Fibroblast of villous mesenchyme (primary cell): ENCODE results near the gene MBD4. TPM values are rescaled to one million over a fixed set of nuclear protein-coding genes. Genes with fewer than 3 reads are reported as not detected.
A peak's percentile ranks its signal among the peaks of the same experiment; 100 is the strongest.
"Not testable (repeated sequence)": the region's sequence is repeated elsewhere in the genome, so short reads cannot be mapped to it uniquely, and the experiment has no call there.

Experiments
- DNase-seq: peaks from one replicate; pipeline ENCODE4 v3.0.0-alpha.2; 2010; ENCODE audit warnings: low read depth
- H3K4me3 ChIP-seq: 2 replicates; pipeline ENCODE4 v1.5.1; 2011; ENCODE audit warnings: low read depth, mild to moderate bottlenecking, low read length
- total RNA-seq: library from RNA; depleted of rRNA; stranded (reverse); fragments of >200 nt; gene quantifications from 2 replicates; pipeline ENCODE4 v1.2.3, GENCODE V29; 2012
- TF ChIP-seq, protein P1 (sequence below): IDR thresholded peaks from 2 replicates; pipeline ENCODE4 v1.5.1; 2012; ENCODE audit warnings: low read depth, mild to moderate bottlenecking, low read length; ENCODE audit not compliant: insufficient read depth

The MBD4 gene
- total RNA-seq, 1 donor: 32.0 TPM

DNA sequence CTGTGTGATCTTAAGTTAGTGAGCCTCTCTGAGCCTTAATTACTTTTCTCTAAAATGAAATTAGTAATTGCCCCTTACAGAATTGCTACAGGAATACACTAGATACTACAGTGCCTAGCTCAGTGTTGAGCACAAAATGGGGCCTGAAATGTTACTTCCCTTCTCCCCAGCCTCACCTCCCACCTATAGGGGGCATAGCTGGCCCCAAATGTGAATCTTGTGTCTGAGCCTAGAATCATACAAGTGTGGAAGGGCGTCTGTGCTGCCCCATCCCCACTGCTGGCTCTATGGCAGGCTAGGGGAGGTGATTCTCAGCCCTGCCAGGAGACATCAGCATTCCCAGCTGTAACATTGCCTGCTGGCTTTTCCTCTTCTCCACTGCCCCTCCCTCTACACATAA, 43.0 kb upstream of the MBD4 start:
- no peak for DNase-seq
- no peak overlapping the region for H3K4me3 ChIP-seq
- TF ChIP-seq, protein P1, sequence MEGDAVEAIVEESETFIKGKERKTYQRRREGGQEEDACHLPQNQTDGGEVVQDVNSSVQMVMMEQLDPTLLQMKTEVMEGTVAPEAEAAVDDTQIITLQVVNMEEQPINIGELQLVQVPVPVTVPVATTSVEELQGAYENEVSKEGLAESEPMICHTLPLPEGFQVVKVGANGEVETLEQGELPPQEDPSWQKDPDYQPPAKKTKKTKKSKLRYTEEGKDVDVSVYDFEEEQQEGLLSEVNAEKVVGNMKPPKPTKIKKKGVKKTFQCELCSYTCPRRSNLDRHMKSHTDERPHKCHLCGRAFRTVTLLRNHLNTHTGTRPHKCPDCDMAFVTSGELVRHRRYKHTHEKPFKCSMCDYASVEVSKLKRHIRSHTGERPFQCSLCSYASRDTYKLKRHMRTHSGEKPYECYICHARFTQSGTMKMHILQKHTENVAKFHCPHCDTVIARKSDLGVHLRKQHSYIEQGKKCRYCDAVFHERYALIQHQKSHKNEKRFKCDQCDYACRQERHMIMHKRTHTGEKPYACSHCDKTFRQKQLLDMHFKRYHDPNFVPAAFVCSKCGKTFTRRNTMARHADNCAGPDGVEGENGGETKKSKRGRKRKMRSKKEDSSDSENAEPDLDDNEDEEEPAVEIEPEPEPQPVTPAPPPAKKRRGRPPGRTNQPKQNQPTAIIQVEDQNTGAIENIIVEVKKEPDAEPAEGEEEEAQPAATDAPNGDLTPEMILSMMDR: peak; percentile 17

DNA sequence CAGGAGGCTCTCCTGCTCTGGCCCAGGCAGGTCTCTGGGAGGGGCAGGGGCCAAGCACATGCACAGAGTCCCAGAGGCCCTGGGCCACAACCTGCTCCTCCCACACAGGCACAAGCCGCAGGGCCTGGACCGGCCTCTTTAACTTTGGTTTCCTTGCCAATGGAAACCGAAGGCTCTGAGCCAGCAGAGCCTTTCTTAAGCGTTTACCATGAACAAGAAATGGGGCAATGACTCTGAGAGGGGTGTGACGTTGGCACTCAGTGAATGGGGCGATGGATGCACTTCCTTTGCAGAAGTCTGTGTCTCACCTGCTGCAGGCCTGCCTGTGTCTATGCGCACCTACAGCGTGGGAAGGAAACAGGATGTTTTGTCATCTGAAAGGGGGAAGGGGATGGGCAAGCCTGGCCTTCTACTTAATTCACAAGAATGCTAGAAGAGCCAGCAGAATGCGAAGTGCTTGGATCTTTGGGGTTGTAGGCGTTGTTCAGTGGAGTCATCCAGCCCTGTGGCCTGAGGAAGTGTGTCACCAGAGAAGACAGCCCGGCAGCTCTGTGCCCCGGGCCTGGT, 42.1 kb upstream of the MBD4 start:
- H3K4me3 ChIP-seq: no peak overlapping the region
- peak; percentile 48 for DNase-seq

DNA sequence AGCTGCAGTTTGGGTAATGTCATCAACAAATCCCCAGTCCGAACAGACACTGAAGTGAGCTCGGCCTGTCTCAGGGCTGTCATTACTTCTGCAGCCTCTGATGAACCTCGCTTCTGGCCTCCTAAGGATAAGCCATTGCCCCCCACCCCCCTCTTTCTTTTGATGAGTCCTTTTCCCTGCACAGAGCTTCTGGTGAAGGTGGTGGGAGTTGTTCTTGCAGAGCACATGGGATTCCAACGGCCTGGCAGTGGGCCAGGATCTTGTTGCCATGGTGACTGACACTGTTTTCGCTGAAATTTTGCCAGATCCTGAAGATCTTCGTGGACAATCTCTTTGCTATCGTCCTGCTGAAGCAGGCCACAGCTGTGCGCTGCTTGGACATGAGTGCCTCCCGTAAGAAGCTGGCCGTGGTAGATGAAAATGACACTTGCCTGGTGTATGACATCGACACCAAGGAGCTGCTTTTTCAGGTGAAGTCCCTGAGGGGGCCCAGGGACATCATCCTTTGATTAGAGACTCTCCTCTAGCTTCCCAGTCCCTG, 41.5 kb upstream of the MBD4 start:
- DNase-seq: peak; percentile 45
- not testable (repeated sequence) for H3K4me3 ChIP-seq

More for the DNA sequence above, 42.1 kb upstream of the MBD4 start:
- TF ChIP-seq, protein P1: no peak

DNA sequence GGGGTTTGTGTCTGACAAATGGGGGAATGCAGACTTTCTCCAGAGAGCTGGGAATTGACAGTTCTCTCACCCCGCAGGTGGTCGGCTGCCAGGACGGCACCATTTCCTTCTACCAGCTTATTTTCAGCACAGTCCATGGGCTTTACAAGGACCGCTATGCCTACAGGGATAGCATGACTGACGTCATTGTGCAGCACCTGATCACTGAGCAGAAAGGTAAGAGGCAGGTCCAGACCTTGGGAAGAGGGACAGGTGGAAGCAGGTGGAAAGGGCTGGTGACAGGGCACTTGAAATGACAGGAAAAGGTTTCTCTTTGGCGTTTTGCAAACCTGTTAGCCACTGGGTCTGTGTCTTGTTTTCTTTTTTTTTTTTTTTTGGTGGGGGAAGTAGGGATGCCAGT, 36.8 kb upstream of the MBD4 start:
- H3K4me3 ChIP-seq: no peak overlapping the region
- TF ChIP-seq, protein P1: no peak
- DNase-seq: no peak

DNA sequence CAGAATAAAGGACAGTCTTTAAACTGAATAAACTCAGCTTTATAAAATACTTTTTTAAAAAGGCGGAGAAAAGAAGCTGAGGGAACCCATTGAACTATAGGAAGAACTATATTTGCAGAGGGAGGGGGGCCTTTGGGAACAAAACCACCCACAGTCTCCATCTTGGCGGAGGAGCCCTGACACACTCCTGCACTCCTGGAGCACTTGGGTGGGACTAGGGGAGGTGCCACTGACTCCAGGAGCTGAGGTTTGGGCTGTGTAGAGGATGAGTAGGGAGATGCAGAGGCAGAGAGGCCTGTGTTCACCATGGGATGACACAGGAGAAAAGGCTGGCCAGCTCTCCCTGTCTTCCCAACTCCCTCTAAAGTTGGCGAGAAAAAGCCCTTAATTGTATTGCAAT, 36.1 kb upstream of the MBD4 start:
- no peak for DNase-seq
- TF ChIP-seq, protein P1: no peak

DNA sequence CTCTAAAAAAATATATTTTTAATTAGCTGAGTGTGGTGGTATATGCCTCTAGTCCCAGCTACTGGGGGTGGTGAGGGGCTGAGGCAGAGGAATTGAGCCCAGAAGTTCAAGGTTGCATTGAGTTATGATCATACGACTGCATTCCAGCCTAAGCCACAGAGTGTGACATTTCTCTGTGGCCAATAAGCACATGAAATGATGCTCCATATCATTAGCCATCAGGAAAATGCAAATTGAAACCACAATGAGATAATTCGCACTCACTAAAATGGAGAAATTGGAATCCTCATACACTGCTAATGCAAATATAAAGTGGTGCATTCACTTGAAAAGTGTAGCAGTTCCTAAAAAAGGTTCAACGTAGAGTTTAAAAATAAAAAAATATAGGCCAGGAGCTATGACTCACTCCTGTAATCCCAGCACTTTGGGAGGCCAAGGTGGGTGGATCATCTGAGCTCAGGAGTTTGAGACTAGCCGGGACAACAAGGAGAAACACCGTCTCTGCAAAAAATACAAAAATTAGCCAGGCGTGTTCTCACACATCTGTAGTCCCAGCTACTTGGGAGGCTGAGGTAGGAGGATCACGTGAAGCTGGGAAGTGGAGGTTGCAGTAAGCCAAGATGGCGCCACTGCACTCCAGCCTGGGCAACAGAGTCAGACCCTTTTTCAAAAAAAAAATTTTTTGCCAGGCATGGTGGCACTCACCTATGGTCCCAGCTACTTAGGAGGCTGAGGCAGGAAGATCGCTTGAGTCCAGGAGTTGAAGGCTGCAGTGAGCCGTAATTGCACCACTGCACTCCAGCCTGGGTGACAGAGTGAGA, 35.4 kb upstream of the MBD4 start:
- H3K4me3 ChIP-seq: no peak overlapping the region
- TF ChIP-seq, protein P1: no peak
- no peak for DNase-seq

More for the DNA sequence above, 36.1 kb upstream of the MBD4 start:
- H3K4me3 ChIP-seq: no peak overlapping the region

DNA sequence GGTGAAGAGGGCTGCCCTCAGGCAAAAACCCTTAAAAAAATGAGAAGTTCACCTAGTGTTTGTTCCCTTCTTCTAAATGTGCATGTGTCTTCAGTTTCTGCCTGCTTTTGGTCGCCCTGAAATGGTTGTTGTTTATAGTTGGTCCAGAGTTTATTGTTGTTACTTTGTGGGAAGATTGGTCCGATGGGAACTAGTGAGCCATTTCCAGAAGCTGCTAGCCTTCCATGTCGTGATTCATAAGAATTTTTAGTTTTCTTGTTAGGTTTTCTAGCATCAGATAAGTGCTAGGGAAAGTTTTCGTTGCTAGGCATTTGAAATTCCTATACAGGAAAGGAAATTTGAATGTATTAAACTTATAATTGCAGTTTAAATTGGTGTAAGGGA, 34.0 kb upstream of the MBD4 start:
- peak; percentile 56 for DNase-seq
- TF ChIP-seq, protein P1: no peak
- H3K4me3 ChIP-seq: no peak overlapping the region
